GM18499 (cell line): ENCODE results near the gene NDUFAF7.
"Not testable (repeated sequence)": the region's sequence is repeated elsewhere in the genome, so short reads cannot be mapped to it uniquely, and the experiment has no call there.

Source experiments
- ATAC-seq: cut with Tn5 transposase; IDR thresholded peaks from one replicate; pipeline ENCODE4 v1.9.1; 2021; ENCODE audit warnings: moderate number of reproducible peaks; ENCODE audit not compliant: insufficient read depth, unreplicated experiment

NDUFAF7 gene

GRCh38 chr2:37276291-37276690, 44.8 kb downstream of the NDUFAF7 start:
- ATAC-seq = no peak

GRCh38 chr2:37281916-37282315, 50.5 kb downstream of the NDUFAF7 start:
- no peak for ATAC-seq

GRCh38 chr2:37282746-37283145, 51.3 kb downstream of the NDUFAF7 start:
- ATAC-seq = no peak

GRCh38 chr2:37283207-37283606, 51.7 kb downstream of the NDUFAF7 start:
- no peak for ATAC-seq

GRCh38 chr2:37284381-37284780, 52.9 kb downstream of the NDUFAF7 start:
- no peak for ATAC-seq

GRCh38 chr2:37287966-37288365, 56.5 kb downstream of the NDUFAF7 start:
- no peak for ATAC-seq

- ATAC-seq = no peak
These were observed 60.2 kb downstream of the NDUFAF7 start for GRCh38 chr2:37291680-37292079.

GRCh38 chr2:37294858-37295257, 63.4 kb downstream of the NDUFAF7 start:
- not testable (repeated sequence) for ATAC-seq

GRCh38 chr2:37295469-37296073, 64.1 kb downstream of the NDUFAF7 start:
- no peak for ATAC-seq

GRCh38 chr2:37297632-37298031, 66.2 kb downstream of the NDUFAF7 start:
- no peak for ATAC-seq
